GM12891 (cell line): Measurements from ENCODE around the gene MEOX1.
A peak's percentile ranks its signal among the peaks of the same experiment; 100 is the strongest.
"Not testable (repeated sequence)": the region's sequence is repeated elsewhere in the genome, so short reads cannot be mapped to it uniquely, and the experiment has no call there.

Source experiments
- DNase-seq: peaks from one replicate; pipeline ENCODE4 v3.0.0; 2011; ENCODE audit warnings: low spot score; ENCODE audit not compliant: insufficient read length
- FAIRE-seq: peaks from 2 replicates; lab custom pipeline; 2011; peaks lifted over from hg19 to GRCh38; lab: Jason Lieb, UNC
- PAX5 ChIP-seq: IDR thresholded peaks from 2 replicates; pipeline ENCODE4 v1.6.1; 2011; ENCODE audit warnings: low read length, moderate library complexity, mild to moderate bottlenecking; ENCODE audit not compliant: insufficient read depth, severe bottlenecking
- POLR2A ChIP-seq: IDR thresholded peaks from 2 replicates; pipeline ENCODE4 v1.6.1; 2011; ENCODE audit warnings: low read depth, low read length, control low read depth
- POLR2AphosphoS5 ChIP-seq: IDR thresholded peaks from 2 replicates; pipeline ENCODE4 v1.6.1; 2011; ENCODE audit warnings: low read depth, low read length, control low read depth
- POU2F2 ChIP-seq: IDR thresholded peaks from 2 replicates; pipeline ENCODE4 v1.6.1; 2011; ENCODE audit warnings: low read depth, mild to moderate bottlenecking, control low read depth, low read length, moderate library complexity
- SPI1 ChIP-seq: IDR thresholded peaks from 2 replicates; pipeline ENCODE4 v1.6.1; 2011; ENCODE audit warnings: low read depth, low read length, control low read depth
- TAF1 ChIP-seq: IDR thresholded peaks from 2 replicates; pipeline ENCODE4 v1.6.1; 2011; ENCODE audit warnings: low read depth, low read length, control low read depth

MEOX1 gene

GRCh38 chr17:43612515-43612914 is 49.2 kb downstream of the MEOX1 start:
- no peak for FAIRE-seq
- TF ChIP-seq TAF1 (no peak), PAX5 (no peak), POLR2A (no peak), POU2F2 (no peak), POLR2AphosphoS5 (no peak), SPI1 (no peak)
- no peak for DNase-seq

GRCh38 chr17:43611230-43611969 is 50.3 kb downstream of the MEOX1 start:
- no peak for TF ChIP-seq SPI1
- no peak for TF ChIP-seq POLR2A
- no peak for TF ChIP-seq PAX5
- TF ChIP-seq TAF1, result no peak
- TF ChIP-seq POLR2AphosphoS5, result no peak
- no peak for FAIRE-seq
- no peak for DNase-seq

- no peak for TF ChIP-seq POU2F2
- TF ChIP-seq PAX5, result no peak
- TF ChIP-seq POLR2A, result no peak
- TF ChIP-seq POLR2AphosphoS5, result no peak
- TF ChIP-seq TAF1, result no peak
- TF ChIP-seq SPI1, result no peak
- DNase-seq, result no peak
- no peak for FAIRE-seq
Measured at GRCh38 chr17:43609613-43610385, 51.9 kb downstream of the MEOX1 start.

GRCh38 chr17:43608313-43608712 is 53.4 kb downstream of the MEOX1 start:
- TF ChIP-seq TAF1, result no peak
- TF ChIP-seq POLR2A, result no peak
- TF ChIP-seq PAX5, result no peak
- peak; percentile 52; the same call in 1 of the 2 replicates for TF ChIP-seq POU2F2
- TF ChIP-seq POLR2AphosphoS5, result no peak
- TF ChIP-seq SPI1, result no peak
- FAIRE-seq (no peak), DNase-seq (no peak)

DNA sequence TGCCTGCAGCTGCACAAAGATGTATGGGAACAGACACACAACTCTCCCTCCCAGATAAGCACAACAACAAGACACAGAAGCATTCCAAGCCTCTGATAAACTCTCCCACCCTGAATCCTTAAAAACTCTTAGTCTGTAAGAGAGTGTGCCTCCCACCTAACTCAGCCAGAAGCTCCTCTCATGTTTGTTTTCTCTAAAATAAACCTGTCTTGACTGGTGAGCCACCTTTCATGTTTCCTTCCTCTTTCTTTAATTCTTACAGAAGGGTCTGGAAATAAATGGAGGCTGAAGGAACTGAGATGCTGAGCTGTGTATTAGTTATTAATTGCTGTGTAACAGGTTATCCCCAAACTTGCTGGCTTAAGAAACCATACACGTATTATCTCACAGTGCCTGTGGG is 57.2 kb downstream of the MEOX1 start:
- no peak for FAIRE-seq
- TF ChIP-seq TAF1, result no peak
- no peak for DNase-seq

DNA sequence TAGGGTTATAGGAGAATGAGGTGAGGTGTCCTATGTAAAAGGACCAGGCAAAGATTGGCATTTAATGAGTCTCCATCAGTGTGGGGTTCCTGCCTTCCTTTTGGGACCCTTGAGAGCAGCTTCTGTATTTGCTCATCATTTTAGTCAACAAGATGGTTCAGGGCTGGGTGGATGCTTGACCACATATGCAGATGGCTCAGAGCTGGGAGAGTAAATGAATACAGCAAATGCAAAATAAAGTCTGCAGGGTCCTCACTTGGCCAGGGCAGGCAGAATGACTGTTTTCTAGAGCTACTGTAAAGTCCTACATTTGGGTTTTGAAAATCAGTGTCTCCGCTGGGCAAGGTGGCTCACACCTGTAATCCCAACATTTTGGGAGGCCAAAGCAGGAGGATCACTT is 58.4 kb downstream of the MEOX1 start:
- FAIRE-seq (no peak), DNase-seq (no peak)
- TF ChIP-seq TAF1, result no peak
- no peak for TF ChIP-seq POU2F2
- TF ChIP-seq POLR2A, result no peak
- no peak for TF ChIP-seq POLR2AphosphoS5
- TF ChIP-seq SPI1, result no peak
- TF ChIP-seq PAX5, result no peak

GRCh38 chr17:43602556-43602955 is 59.2 kb downstream of the MEOX1 start:
- FAIRE-seq, DNase-seq: not testable (repeated sequence)

GRCh38 chr17:43601280-43602039 is 60.3 kb downstream of the MEOX1 start:
- no peak for DNase-seq
- no peak for FAIRE-seq
- TF ChIP-seq TAF1 (no peak), POLR2AphosphoS5 (no peak), SPI1 (no peak), POLR2A (no peak), PAX5 (no peak), POU2F2 (no peak)

GRCh38 chr17:43599835-43600234 is 61.9 kb downstream of the MEOX1 start:
- TF ChIP-seq TAF1 (no peak), SPI1 (no peak), POLR2A (no peak), POU2F2 (no peak), POLR2AphosphoS5 (no peak), PAX5 (no peak)
- FAIRE-seq (no peak), DNase-seq (no peak)

GRCh38 chr17:43599046-43599395 is 62.7 kb downstream of the MEOX1 start:
- FAIRE-seq, result no peak
- TF ChIP-seq PAX5 (no peak), POLR2A (no peak), POU2F2 (no peak), TAF1 (no peak), SPI1 (no peak), POLR2AphosphoS5 (no peak)
- no peak for DNase-seq
